Measurements from ENCODE around the gene TMEM126B. TPM values are rescaled to one million over a fixed set of nuclear protein-coding genes. Genes with fewer than 3 reads are reported as not detected.

Gene TMEM126B
- total RNA-seq, 1 donor from 2014 or later, result 34.1 TPM

DNA sequence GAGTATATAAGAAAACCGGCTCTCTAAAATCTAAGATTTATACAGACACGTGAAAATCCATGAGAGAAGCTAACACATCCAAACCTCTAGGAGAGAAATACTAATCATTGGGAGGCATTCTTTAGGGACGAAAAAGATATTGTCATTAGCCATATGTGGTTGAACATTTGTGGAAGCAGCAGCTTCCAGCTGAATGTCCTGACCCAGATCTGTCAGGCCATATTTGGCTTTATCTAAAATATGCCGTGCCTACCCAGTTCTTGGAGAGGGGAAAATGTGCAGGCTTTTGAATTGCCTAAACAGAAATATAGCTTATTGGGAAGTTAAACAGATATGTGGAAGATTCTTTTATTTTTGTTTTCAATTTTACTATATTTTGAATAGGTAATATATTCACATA is 51.2 kb downstream of the TMEM126B start:
- Histone ChIP-seq H3K27ac (no peak overlapping the region), H3K4me3 (no peak overlapping the region), H3K27me3 (no peaks in the 10 kb centered on the region), H3K9me3 (no peaks in the 10 kb centered on the region), H3K4me1 (no peaks in the 10 kb centered on the region), H3K36me3 (no peaks in the 10 kb centered on the region)
- intact Hi-C loops (cut with DNase I), result no loop called here
- DNase-seq (ENCODE audit: extremely low spot score in 2 of 2), result no peak
- TF ChIP-seq POLR2A (IDR thresholded peaks at IDR 0.05) (no peak), POLR2AphosphoS5 (IDR thresholded peaks at IDR 0.05; ENCODE audit: insufficient read depth in 1 of 2, low read depth in 1 of 2) (no peak)
- TF ChIP-seq, protein P1, sequence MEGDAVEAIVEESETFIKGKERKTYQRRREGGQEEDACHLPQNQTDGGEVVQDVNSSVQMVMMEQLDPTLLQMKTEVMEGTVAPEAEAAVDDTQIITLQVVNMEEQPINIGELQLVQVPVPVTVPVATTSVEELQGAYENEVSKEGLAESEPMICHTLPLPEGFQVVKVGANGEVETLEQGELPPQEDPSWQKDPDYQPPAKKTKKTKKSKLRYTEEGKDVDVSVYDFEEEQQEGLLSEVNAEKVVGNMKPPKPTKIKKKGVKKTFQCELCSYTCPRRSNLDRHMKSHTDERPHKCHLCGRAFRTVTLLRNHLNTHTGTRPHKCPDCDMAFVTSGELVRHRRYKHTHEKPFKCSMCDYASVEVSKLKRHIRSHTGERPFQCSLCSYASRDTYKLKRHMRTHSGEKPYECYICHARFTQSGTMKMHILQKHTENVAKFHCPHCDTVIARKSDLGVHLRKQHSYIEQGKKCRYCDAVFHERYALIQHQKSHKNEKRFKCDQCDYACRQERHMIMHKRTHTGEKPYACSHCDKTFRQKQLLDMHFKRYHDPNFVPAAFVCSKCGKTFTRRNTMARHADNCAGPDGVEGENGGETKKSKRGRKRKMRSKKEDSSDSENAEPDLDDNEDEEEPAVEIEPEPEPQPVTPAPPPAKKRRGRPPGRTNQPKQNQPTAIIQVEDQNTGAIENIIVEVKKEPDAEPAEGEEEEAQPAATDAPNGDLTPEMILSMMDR (IDR thresholded peaks at IDR 0.05), result no peak

GRCh38 chr11:85680897-85681296 is 52.5 kb downstream of the TMEM126B start:
- H3K4me3 ChIP-seq, result no peak overlapping the region
- H3K9me3 ChIP-seq, result no peaks in the 10 kb centered on the region
- H3K4me1 ChIP-seq, result peaks cover 7% of the 10 kb centered on the region
- no peak for DNase-seq (ENCODE audit: extremely low spot score in 2 of 2)
- TF ChIP-seq, protein P1 (IDR thresholded peaks at IDR 0.05), result no peak
- no peak for TF ChIP-seq POLR2A (IDR thresholded peaks at IDR 0.05)
- TF ChIP-seq POLR2AphosphoS5 (IDR thresholded peaks at IDR 0.05; ENCODE audit: insufficient read depth in 1 of 2, low read depth in 1 of 2), result no peak
- no peaks in the 10 kb centered on the region for H3K27me3 ChIP-seq
- H3K36me3 ChIP-seq, result no peaks in the 10 kb centered on the region
- intact Hi-C loops (cut with DNase I), result no loop called here
- no peak overlapping the region for H3K27ac ChIP-seq

GRCh38 chr11:85682330-85683305 is 54.2 kb downstream of the TMEM126B start:
- H3K9me3 ChIP-seq, result no peaks in the 10 kb centered on the region
- no peaks in the 10 kb centered on the region for H3K27me3 ChIP-seq
- H3K36me3 ChIP-seq, result no peaks in the 10 kb centered on the region
- H3K4me3 ChIP-seq, result peak overlapping the region; percentile 41 to 50
- intact Hi-C loops (cut with DNase I), result no loop called here
- peaks cover 12% of the 10 kb centered on the region for H3K4me1 ChIP-seq
- TF ChIP-seq, protein P1 (IDR thresholded peaks at IDR 0.05), result no peak
- TF ChIP-seq POLR2AphosphoS5 (IDR thresholded peaks at IDR 0.05; ENCODE audit: insufficient read depth in 1 of 2, low read depth in 1 of 2), result peak in 1 of 2 donors; percentile 49
- no peak for DNase-seq (ENCODE audit: extremely low spot score in 2 of 2)
- peak overlapping the region; percentile 30 for H3K27ac ChIP-seq

DNA sequence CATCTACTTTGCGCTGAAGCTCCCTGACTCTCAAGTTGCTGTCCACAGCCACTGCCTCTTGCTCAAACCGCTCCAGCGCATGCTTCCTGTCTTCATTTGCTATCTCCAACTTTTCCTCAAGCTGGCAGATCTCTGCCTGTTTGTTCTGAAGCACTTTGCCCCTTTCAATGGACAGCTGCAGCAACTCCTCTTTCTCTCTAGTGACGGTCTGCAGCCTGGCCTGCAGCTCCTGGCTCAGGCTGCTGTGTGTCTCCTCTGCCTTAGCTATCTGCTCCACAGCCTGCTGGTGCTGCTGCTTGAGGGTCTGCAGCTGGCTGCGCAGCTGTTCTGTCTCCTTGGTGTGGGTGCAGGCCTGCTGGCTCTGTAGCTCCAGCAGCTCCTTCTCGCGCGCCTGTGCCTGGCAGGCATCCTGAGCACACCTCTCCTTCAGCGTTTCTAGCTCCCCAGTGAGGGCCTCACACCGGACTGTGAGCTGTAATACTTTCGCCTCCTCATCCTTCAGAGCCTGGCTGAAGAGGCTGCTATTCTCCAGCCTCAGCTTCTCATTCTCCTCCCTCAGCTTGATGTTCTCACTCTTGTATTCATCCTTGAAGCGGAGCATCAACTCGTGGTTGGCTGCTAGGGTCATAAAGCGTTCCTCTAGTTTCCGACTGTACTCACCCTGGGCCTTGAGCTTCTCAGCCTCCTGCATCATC is 56.9 kb downstream of the TMEM126B start:
- no peaks in the 10 kb centered on the region for H3K36me3 ChIP-seq
- no peaks in the 10 kb centered on the region for H3K9me3 ChIP-seq
- peak overlapping the region; percentile 71 for H3K27ac ChIP-seq
- no peaks in the 10 kb centered on the region for H3K27me3 ChIP-seq
- intact Hi-C loops (cut with DNase I), result no loop called here
- peaks cover 12% of the 10 kb centered on the region for H3K4me1 ChIP-seq
- peak overlapping the region; percentile 40 to 41 for H3K4me3 ChIP-seq
- no peak for DNase-seq (ENCODE audit: extremely low spot score in 2 of 2)
- TF ChIP-seq POLR2A (IDR thresholded peaks at IDR 0.05), result no peak
- TF ChIP-seq, protein P1 (IDR thresholded peaks at IDR 0.05), result no peak
- no peak for TF ChIP-seq POLR2AphosphoS5 (IDR thresholded peaks at IDR 0.05; ENCODE audit: insufficient read depth in 1 of 2, low read depth in 1 of 2)

All from vagina (tissue), 2 donors.